HCT116 (cell line): ENCODE measurements around the gene ZNF814. TPM values are rescaled to one million over a fixed set of nuclear protein-coding genes. Genes with fewer than 3 reads are reported as not detected.
"Not testable (repeated sequence)": the region's sequence is repeated elsewhere in the genome, so short reads cannot be mapped to it uniquely, and the experiment has no call there.

Experiments used
- ATAC-seq: fragments of 200-7000 bp; cut with Tn5 transposase; 2 replicates; pipeline ENCODE4 v1.9.1; 2020; ENCODE audit warnings: mild to moderate bottlenecking, moderate library complexity
- BruUV-seq: library from RNA; stranded (reverse); fragments of 400-500 nt; replicated peaks from 2 replicates; lab custom pipeline; 2021; lab: Mats Ljungman, UMichigan
- CTCF ChIA-PET: fragments of 300-600 bp; sonication (Branson Sonifier 250); formaldehyde crosslinking; loops from one replicate; lab custom pipeline; 2021; ENCODE audit warnings: antibody characterized with exemption; lab: Charles Lee
- POLR2A ChIA-PET: fragments of 300-600, 350-600 bp; sonication (Branson Sonifier 250); formaldehyde crosslinking; loops from one replicate; lab custom pipeline; 2021; ENCODE audit warnings: antibody characterized with exemption; lab: Charles Lee
- RAD21 ChIA-PET, 2 experiments: fragments of 300-600 bp; sonication (Branson Sonifier 250); formaldehyde crosslinking; loops; one replicate each; lab custom pipeline; 2023; ENCODE audit warnings: low total read pairs in 2 of 2; ENCODE audit not compliant: uncharacterized antibody in 2 of 2, unreplicated experiment in 2 of 2, low non-redundant PET in 1 of 2; lab: Charles Lee
- DNase-seq: peaks from one replicate; pipeline ENCODE4 v3.0.0-alpha.2; 2010; ENCODE audit warnings: low read depth, low spot score
- H2AFZ ChIP-seq: fragments of 200-600 bp; shearing (Covaris generic), sonication (generic); 2 replicates; pipeline ENCODE4 v1.6.1; 2017; ENCODE audit warnings: low read depth, mixed run types, mixed read lengths, antibody characterized with exemption, low read length; ENCODE audit not compliant: poor library complexity, severe bottlenecking
- H3K27ac ChIP-seq: 2 replicates; pipeline ENCODE4 v1.5.1; 2012; ENCODE audit warnings: low read depth, low read length
- H3K27me3 ChIP-seq: fragments of 200-600 bp; sonication (generic); 2 replicates; pipeline ENCODE4 v1.6.1; 2016; ENCODE audit warnings: mixed run types, low read length, mixed read lengths; ENCODE audit not compliant: insufficient read depth
- H3K36me3 ChIP-seq, 2 experiments: fragments of 200-500 bp in 1 of 2; fragments of 200-600 bp in 1 of 2; sonication (Bioruptor generic) in 1 of 2; sonication (generic) in 1 of 2; 2 replicates each; pipeline versions ENCODE4 v1.5.1 to v1.6.1; 2014 to 2016; ENCODE audit warnings: low read length in 2 of 2, inconsistent platforms in 1 of 2, mixed read lengths in 1 of 2, mixed run types in 1 of 2; ENCODE audit not compliant: insufficient read depth in 2 of 2, control insufficient read depth in 1 of 2
- H3K4me1 ChIP-seq, 2 experiments: fragments of 200-600 bp in 1 of 2; sonication (generic) in 1 of 2; 2 replicates each; pipeline versions ENCODE4 v1.5.1 to v1.6.1; 2012 to 2017; ENCODE audit warnings: low read length in 2 of 2, inconsistent platforms in 1 of 2, mild to moderate bottlenecking in 1 of 2, mixed read lengths in 1 of 2, mixed run types in 1 of 2, moderate library complexity in 1 of 2; ENCODE audit not compliant: insufficient read depth in 2 of 2, control insufficient read depth in 1 of 2
- H3K4me2 ChIP-seq: fragments of 200-600 bp; sonication (generic); 2 replicates; pipeline ENCODE4 v1.6.1; 2017; ENCODE audit warnings: mixed run types, low read length, mixed read lengths
- H3K4me3 ChIP-seq, 2 experiments: fragments of 200-600 bp in 1 of 2; sonication (generic) in 1 of 2; replicated peaks in 1 of 2; 2 replicates each; pipeline ENCODE4 v1.5.1; 2011 to 2016; ENCODE audit warnings: low read length in 2 of 2, control low read depth in 1 of 2, low read depth in 1 of 2, mild to moderate bottlenecking in 1 of 2, mixed read lengths in 1 of 2, mixed run types in 1 of 2
- H3K79me2 ChIP-seq: fragments of 200-600 bp; sonication (generic); 2 replicates; pipeline ENCODE4 v1.6.1; 2017; ENCODE audit warnings: mild to moderate bottlenecking, mixed run types, low read length, moderate library complexity, mixed read lengths; ENCODE audit not compliant: insufficient read depth
- H3K9ac ChIP-seq: fragments of 200-600 bp; sonication (generic); 2 replicates; pipeline ENCODE4 v1.6.1; 2016; ENCODE audit warnings: low read length, mixed read lengths
- H3K9me2 ChIP-seq: fragments of 200-600 bp; sonication (generic), shearing (Covaris generic); 2 replicates; pipeline ENCODE4 v1.6.1; 2017; ENCODE audit warnings: mixed run types, mild to moderate bottlenecking, moderate library complexity; ENCODE audit not compliant: insufficient read depth
- H3K9me3 ChIP-seq, 2 experiments: fragments of 200-500 bp in 1 of 2; fragments of 200-600 bp in 1 of 2; sonication (Bioruptor generic) in 1 of 2; sonication (generic) in 1 of 2; 2 replicates each; pipeline ENCODE4 v1.6.1; 2014 to 2017; ENCODE audit warnings: low read length in 2 of 2, mixed read lengths in 2 of 2, inconsistent platforms in 1 of 2, low read depth in 1 of 2, mild to moderate bottlenecking in 1 of 2, mixed run types in 1 of 2, moderate library complexity in 1 of 2; ENCODE audit not compliant: control insufficient read depth in 1 of 2, insufficient read depth in 1 of 2
- H4K20me1 ChIP-seq: fragments of 200-600 bp; sonication (generic), shearing (Covaris generic); 2 replicates; pipeline ENCODE4 v1.6.1; 2017; ENCODE audit warnings: mixed run types, mild to moderate bottlenecking, moderate library complexity; ENCODE audit not compliant: insufficient read depth
- CBX3 ChIP-seq: IDR thresholded peaks from 2 replicates; pipeline ENCODE4 v1.6.1; 2012; ENCODE audit warnings: low read depth
- CTCF ChIP-seq, 3 experiments: fragments of 200-600 bp in 1 of 3; sonication (generic) in 1 of 3; IDR thresholded peaks in 2 of 3; conservative IDR thresholded peaks in 1 of 3; 2 replicates each; pipeline ENCODE4 v1.5.1; 2012 to 2017; ENCODE audit warnings: low read depth in 2 of 3, low read length in 2 of 3, antibody characterized with exemption in 1 of 3, borderline replicate concordance in 1 of 3, control low read depth in 1 of 3, mild to moderate bottlenecking in 1 of 3, mixed read lengths in 1 of 3, mixed run types in 1 of 3, moderate library complexity in 1 of 3; ENCODE audit not compliant: insufficient read depth in 1 of 3
- EGR1 ChIP-seq: IDR thresholded peaks from 2 replicates; pipeline ENCODE4 v1.6.1; 2012; ENCODE audit warnings: low read depth
- ELF1 ChIP-seq: IDR thresholded peaks from 2 replicates; pipeline ENCODE4 v1.6.1; 2012; ENCODE audit warnings: low read depth, borderline replicate concordance
- MAX ChIP-seq: IDR thresholded peaks from 2 replicates; pipeline ENCODE4 v1.6.1; 2012
- POLR2AphosphoS5 ChIP-seq: IDR thresholded peaks from 2 replicates; pipeline ENCODE4 v1.6.1; 2011; ENCODE audit warnings: mild to moderate bottlenecking, low read depth, low read length, moderate library complexity
- RAD21 ChIP-seq: IDR thresholded peaks from 2 replicates; pipeline ENCODE4 v1.6.1; 2012; ENCODE audit warnings: low read depth, mild to moderate bottlenecking
- SP1 ChIP-seq: IDR thresholded peaks from 2 replicates; pipeline ENCODE4 v1.6.1; 2012; ENCODE audit warnings: low read depth
- YY1 ChIP-seq: IDR thresholded peaks from 2 replicates; pipeline ENCODE4 v1.6.1; 2011; ENCODE audit warnings: low read length, low read depth, moderate library complexity, mild to moderate bottlenecking; ENCODE audit not compliant: insufficient replicate concordance; ENCODE audit errors: extremely low read depth
- intact Hi-C: fragments of 100-400 bp; cut with micrococcal nuclease; formaldehyde crosslinking; loops from 2 replicates; pipeline ENCODE4 v1.10.0; 2022
- total RNA-seq: library from RNA; stranded (reverse); gene quantifications from one replicate; pipeline ENCODE4 v1.2.1, GENCODE V29; 2021; ENCODE audit not compliant: unreplicated experiment

ZNF814 gene
- total RNA-seq, 1 experiment from 2014 or later, result 2.5 TPM

GRCh38 chr19:57916168-57916995 is 27.5 kb upstream of the ZNF814 start, which contains the start of gene ZNF417:
TSS of gene ZNF417 (minus strand) at chr19:57916592. CDS start at chr19:57916411, 181 bp downstream.
- H3K9me2 ChIP-seq, H3K27me3 ChIP-seq, H3K79me2 ChIP-seq, CTCF ChIA-PET, H3K36me3 ChIP-seq, H2AFZ ChIP-seq, H3K9me3 ChIP-seq, H3K4me1 ChIP-seq, H4K20me1 ChIP-seq: not testable (repeated sequence)
- Histone ChIP-seq H3K4me3 (peak within 1 kb of the TSS; percentile 65 to 89), H3K4me2 (peak within 1 kb of the TSS; percentile 85), H3K27ac (peak within 1 kb of the TSS; percentile 58), H3K9ac (peak within 1 kb of the TSS; percentile 71)
- DNase-seq, result peak; percentile 94
- ChIA-PET POLR2A (interaction anchor here (1.3 kb wide), 1 partner anchor 170 kb away, joined by 3 read pairs; the partner anchor contains the start of gene ZNF776), RAD21 (interaction anchor here in 1 of 2 experiments (0.6 kb wide), 1 partner anchor 511 kb away, joined by 3 read pairs; no protein-coding TSS in a partner anchor)
- TSS peak; percentile 71 for BruUV-seq
- intact Hi-C loops, result loop anchor here (1.0 to 10.0 kb wide), 3 partner anchors 170 to 338 kb away; partner anchors contain the start of genes ZNF211, ZNF416 and ZNF776
- peak; percentile 99 for ATAC-seq
- TF ChIP-seq POLR2AphosphoS5, result peak; percentile 68
- TF ChIP-seq RAD21, result peak; percentile 43
- peak; percentile 42 for TF ChIP-seq YY1
- TF ChIP-seq CBX3, result peak; percentile 45; the same call in 1 of the 2 replicates
- peak; percentile 37 to 41 (median 39); a peak in 4 of 6 replicates for TF ChIP-seq CTCF (IDR thresholded peaks at IDR 0.05 in 2 of 3, conservative IDR thresholded peaks at IDR 0.05 in 1 of 3; ENCODE audit: borderline replicate concordance in 1 of 3, insufficient read depth in 1 of 3, low read depth in 2 of 3, low read length in 2 of 3)
- peak; percentile 56 for TF ChIP-seq MAX
- TF ChIP-seq ELF1, result peak; percentile 80
- TF ChIP-seq SP1, result peak; percentile 86
- peak; percentile 78 for TF ChIP-seq EGR1
